OCI-LY1 (cell line): ENCODE measurements around the gene RNF224.

ENCODE experiments used
- EZH2 ChIP-seq: fragments of 200-600 bp; sonication (generic), shearing (Covaris generic); IDR thresholded peaks from 2 replicates; pipeline ENCODE4 v1.8.0; 2017; ENCODE audit warnings: borderline replicate concordance, mixed run types, mild to moderate bottlenecking, antibody characterized with exemption, low read length, moderate library complexity, mixed read lengths
- TF ChIP-seq, protein P1 (sequence below): fragments of 200-600 bp; sonication (generic), shearing (Covaris generic); IDR thresholded peaks from 2 replicates; pipeline ENCODE4 v1.5.1; 2017; ENCODE audit warnings: mild to moderate bottlenecking, antibody characterized with exemption, low read length, moderate library complexity, mixed read lengths

DNA sequence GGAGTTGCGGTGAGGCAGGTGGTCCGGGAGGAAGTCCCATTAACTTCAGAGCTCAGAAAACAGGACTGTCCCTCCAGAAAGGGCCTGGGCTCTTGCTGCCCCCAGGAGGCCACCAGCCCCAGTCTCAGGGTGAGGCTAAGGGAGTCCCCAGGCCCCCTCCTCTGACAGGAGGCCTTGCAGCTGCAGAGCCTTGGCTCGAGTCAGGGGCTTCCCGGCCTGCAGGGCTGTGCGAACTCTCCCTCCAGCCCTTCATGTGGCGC lies 20.5 kb downstream of the RNF224 start:
- TF ChIP-seq, protein P1, sequence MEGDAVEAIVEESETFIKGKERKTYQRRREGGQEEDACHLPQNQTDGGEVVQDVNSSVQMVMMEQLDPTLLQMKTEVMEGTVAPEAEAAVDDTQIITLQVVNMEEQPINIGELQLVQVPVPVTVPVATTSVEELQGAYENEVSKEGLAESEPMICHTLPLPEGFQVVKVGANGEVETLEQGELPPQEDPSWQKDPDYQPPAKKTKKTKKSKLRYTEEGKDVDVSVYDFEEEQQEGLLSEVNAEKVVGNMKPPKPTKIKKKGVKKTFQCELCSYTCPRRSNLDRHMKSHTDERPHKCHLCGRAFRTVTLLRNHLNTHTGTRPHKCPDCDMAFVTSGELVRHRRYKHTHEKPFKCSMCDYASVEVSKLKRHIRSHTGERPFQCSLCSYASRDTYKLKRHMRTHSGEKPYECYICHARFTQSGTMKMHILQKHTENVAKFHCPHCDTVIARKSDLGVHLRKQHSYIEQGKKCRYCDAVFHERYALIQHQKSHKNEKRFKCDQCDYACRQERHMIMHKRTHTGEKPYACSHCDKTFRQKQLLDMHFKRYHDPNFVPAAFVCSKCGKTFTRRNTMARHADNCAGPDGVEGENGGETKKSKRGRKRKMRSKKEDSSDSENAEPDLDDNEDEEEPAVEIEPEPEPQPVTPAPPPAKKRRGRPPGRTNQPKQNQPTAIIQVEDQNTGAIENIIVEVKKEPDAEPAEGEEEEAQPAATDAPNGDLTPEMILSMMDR = no peak
- no peak for TF ChIP-seq EZH2
